H9 (cell line): Measurements from ENCODE around the gene CFAP141. TPM values are rescaled to one million over a fixed set of nuclear protein-coding genes. Genes with fewer than 3 reads are reported as not detected.

Source experiments
- DNase-seq: peaks from one replicate; pipeline ENCODE4 v3.0.0-alpha.2; 2017
- H2AFZ ChIP-seq: one replicate; pipeline ENCODE4 v1.6.1; 2013; ENCODE audit warnings: mild to moderate bottlenecking, low read length, control low read depth, moderate library complexity
- H2AK5ac ChIP-seq: 2 replicates; pipeline ENCODE4 v1.6.1; 2013; ENCODE audit warnings: low read length, control low read depth, mixed read lengths; ENCODE audit not compliant: insufficient read length
- H2BK120ac ChIP-seq: one replicate; pipeline ENCODE4 v1.6.1; 2013; ENCODE audit warnings: low read depth, mild to moderate bottlenecking, low read length, control low read depth, inconsistent platforms; ENCODE audit not compliant: poor library complexity, severe bottlenecking
- H2BK12ac ChIP-seq: 2 replicates; pipeline ENCODE4 v1.6.1; 2013; ENCODE audit warnings: low read length, control low read depth, mixed read lengths, low read depth; ENCODE audit not compliant: insufficient read length
- H2BK15ac ChIP-seq: 2 replicates; pipeline ENCODE4 v1.6.1; 2013; ENCODE audit warnings: low read depth, low read length, control low read depth
- H2BK20ac ChIP-seq: one replicate; pipeline ENCODE4 v1.6.1; 2013; ENCODE audit warnings: low read depth, mild to moderate bottlenecking, low read length, control low read depth, inconsistent platforms; ENCODE audit not compliant: poor library complexity, severe bottlenecking
- H2BK5ac ChIP-seq: 2 replicates; pipeline ENCODE4 v1.6.1; 2013; ENCODE audit warnings: low read length, control low read depth, mixed read lengths; ENCODE audit not compliant: insufficient read length
- H3K14ac ChIP-seq: 2 replicates; pipeline ENCODE4 v1.6.1; 2013; ENCODE audit warnings: low read length, control low read depth; ENCODE audit not compliant: insufficient read depth
- H3K18ac ChIP-seq: 2 replicates; pipeline ENCODE4 v1.6.1; 2013; ENCODE audit warnings: low read depth, mild to moderate bottlenecking, mixed read lengths, low read length, control low read depth; ENCODE audit not compliant: insufficient read length
- H3K23ac ChIP-seq: 2 replicates; pipeline ENCODE4 v1.6.1; 2013; ENCODE audit warnings: low read length, control low read depth, mixed read lengths, low read depth; ENCODE audit not compliant: insufficient read length
- H3K23me2 ChIP-seq: 2 replicates; pipeline ENCODE4 v1.6.1; 2013; ENCODE audit warnings: low read depth, mild to moderate bottlenecking, mixed read lengths, low read length, control low read depth; ENCODE audit not compliant: insufficient read length, poor library complexity, severe bottlenecking
- H3K27ac ChIP-seq: 2 replicates; pipeline ENCODE4 v1.5.1; 2013; ENCODE audit warnings: low read length, control low read depth, mixed read lengths, low read depth; ENCODE audit not compliant: insufficient read length
- H3K27me3 ChIP-seq: 2 replicates; pipeline ENCODE4 v1.6.1; 2013; ENCODE audit warnings: low read length, control low read depth, inconsistent platforms; ENCODE audit not compliant: insufficient read depth
- H3K4ac ChIP-seq: 2 replicates; pipeline ENCODE4 v1.6.1; 2013; ENCODE audit warnings: low read depth, mild to moderate bottlenecking, control low read depth, inconsistent platforms, low read length, moderate library complexity
- H3K4me1 ChIP-seq: 2 replicates; pipeline ENCODE4 v1.6.1; 2013; ENCODE audit warnings: low read length, control low read depth, inconsistent platforms; ENCODE audit not compliant: insufficient read depth
- H3K4me2 ChIP-seq: 2 replicates; pipeline ENCODE4 v1.6.1; 2013; ENCODE audit warnings: low read length, control low read depth, mixed read lengths; ENCODE audit not compliant: insufficient read length, insufficient read depth
- H3K56ac ChIP-seq: 2 replicates; pipeline ENCODE4 v1.6.1; 2013; ENCODE audit warnings: low read depth, mild to moderate bottlenecking, mixed read lengths, low read length, control low read depth; ENCODE audit not compliant: insufficient read length
- H3K79me1 ChIP-seq: 2 replicates; pipeline ENCODE4 v1.6.1; 2013; ENCODE audit warnings: low read depth, mild to moderate bottlenecking, moderate library complexity, low read length, control low read depth, inconsistent platforms; ENCODE audit not compliant: insufficient read depth, poor library complexity, severe bottlenecking
- H3K79me2 ChIP-seq: 2 replicates; pipeline ENCODE4 v1.6.1; 2013; ENCODE audit warnings: low read length, control low read depth, inconsistent platforms; ENCODE audit not compliant: insufficient read depth
- H3K9ac ChIP-seq: 2 replicates; pipeline ENCODE4 v1.6.1; 2013; ENCODE audit warnings: low read length, control low read depth, mixed read lengths; ENCODE audit not compliant: insufficient read length; ENCODE audit errors: extremely low read depth
- H3K9me3 ChIP-seq: one replicate; pipeline ENCODE4 v1.6.1; 2013; ENCODE audit warnings: low read depth, low read length, inconsistent platforms; ENCODE audit not compliant: control insufficient read depth
- H3T11ph ChIP-seq: one replicate; pipeline ENCODE4 v1.6.1; 2013; ENCODE audit warnings: mild to moderate bottlenecking, low read length, control low read depth, inconsistent platforms
- H4K20me1 ChIP-seq: one replicate; pipeline ENCODE4 v1.6.1; 2013; ENCODE audit not compliant: control insufficient read depth, insufficient read length, insufficient read depth
- H4K5ac ChIP-seq: 2 replicates; pipeline ENCODE4 v1.6.1; 2013; ENCODE audit warnings: low read depth, mild to moderate bottlenecking, mixed read lengths, low read length, control low read depth; ENCODE audit not compliant: insufficient read length
- H4K8ac ChIP-seq: replicated peaks from 2 replicates; pipeline ENCODE4 v1.6.1; 2013; ENCODE audit warnings: low read length, control low read depth, mixed read lengths, low read depth; ENCODE audit not compliant: insufficient read length
- H4K91ac ChIP-seq: 2 replicates; pipeline ENCODE4 v1.6.1; 2013; ENCODE audit warnings: low read depth, mild to moderate bottlenecking, moderate library complexity, mixed read lengths, low read length, control low read depth; ENCODE audit not compliant: insufficient read length
- H3K27ac Mint-ChIP-seq, 3 experiments: 2 replicates in 2 of 3; 3 replicates in 1 of 3; pipeline ENCODE4 v1.8.0; 2020 to 2021; ENCODE audit warnings: mixed read lengths in 3 of 3, mild to moderate bottlenecking in 1 of 3, moderate library complexity in 1 of 3
- H3K27me3 Mint-ChIP-seq: 2 replicates; pipeline ENCODE4 v1.8.0; 2021; ENCODE audit warnings: low read depth, mild to moderate bottlenecking, moderate library complexity, mixed read lengths
- H3K36me3 Mint-ChIP-seq, 3 experiments: 2 replicates in 2 of 3; 3 replicates in 1 of 3; pipeline ENCODE4 v1.8.0; 2020 to 2021; ENCODE audit warnings: low read depth in 3 of 3, mixed read lengths in 3 of 3; ENCODE audit not compliant: insufficient read depth in 1 of 3
- H3K4me1 Mint-ChIP-seq, 2 experiments: 2 replicates each; pipeline ENCODE4 v1.8.0; 2020; ENCODE audit warnings: mixed read lengths in 2 of 2
- H3K4me3 Mint-ChIP-seq, 2 experiments: 2 replicates in 1 of 2; 3 replicates in 1 of 2; pipeline ENCODE4 v1.8.0; 2020 to 2021; ENCODE audit warnings: mild to moderate bottlenecking in 2 of 2, mixed read lengths in 2 of 2, moderate library complexity in 1 of 2
- H3K9me3 Mint-ChIP-seq, 2 experiments: 2 replicates in 1 of 2; 3 replicates in 1 of 2; pipeline ENCODE4 v1.8.0; 2020; ENCODE audit warnings: mild to moderate bottlenecking in 2 of 2, mixed read lengths in 2 of 2, moderate library complexity in 1 of 2
- WGBS: extraction: QIAGEN DNeasy Blood & Tissue Kit; methylation state at CpG from one replicate; pipeline ENCODE4 v1.1.7; 2013; ENCODE audit warnings: missing lambda C conversion rate, low lambda C conversion rate, mixed read lengths; ENCODE audit not compliant: insufficient read length; ENCODE audit errors: extremely low coverage; 5-methylcytosine and 5-hydroxymethylcytosine counted together
- total RNA-seq: library from RNA; stranded (reverse); gene quantifications from 2 replicates; pipeline ENCODE4 v1.2.1, GENCODE V29; 2021
- TF ChIP-seq, protein P1 (sequence below): fragments of 200-600 bp; sonication (generic); conservative IDR thresholded peaks from 3 replicates; pipeline ENCODE4 v1.8.0; 2021; ENCODE audit warnings: antibody characterized with exemption, mild to moderate bottlenecking

CFAP141 gene
- total RNA-seq, 1 experiment from 2014 or later = not detected

DNA sequence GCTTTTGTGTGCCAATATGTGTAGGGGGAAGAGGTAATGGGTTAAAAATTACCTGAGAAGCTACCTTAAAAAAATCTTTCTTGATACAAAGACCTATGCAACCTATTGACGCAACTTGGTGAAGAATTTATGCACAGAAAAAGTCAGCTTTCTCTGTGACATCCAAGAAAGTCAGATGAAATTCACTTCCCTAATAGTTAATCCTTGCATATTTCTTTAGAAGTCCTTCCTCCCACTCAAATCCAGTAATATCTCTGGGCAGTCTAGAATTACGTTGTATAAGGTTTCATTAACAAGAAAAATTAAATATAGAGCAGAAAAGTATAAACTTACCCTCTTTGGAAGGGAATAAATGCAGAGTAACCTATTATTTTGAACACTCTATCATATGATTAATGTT lies 17.5 kb upstream of the CFAP141 start:
- Histone ChIP-seq H3K4me2 (no peak overlapping the region), H3K27ac (no peak overlapping the region), H3K56ac (no peak overlapping the region), H3K18ac (no peak overlapping the region), H3K79me2 (peaks cover 46% of the 10 kb centered on the region), H3K23ac (no peak overlapping the region), H4K20me1 (no peaks in the 10 kb centered on the region), H2AK5ac (no peak overlapping the region), H2BK5ac (no peak overlapping the region), H3K9me3 (no peaks in the 10 kb centered on the region), H4K91ac (no peak overlapping the region), H3K79me1 (peaks cover 10% of the 10 kb centered on the region), H4K8ac (no peak overlapping the region), H2BK20ac (no peak overlapping the region), H3K14ac (no peak overlapping the region), H4K5ac (no peak overlapping the region), H3T11ph (no peak overlapping the region), H2BK12ac (no peak overlapping the region), H3K27me3 (no peaks in the 10 kb centered on the region), H2AFZ (no peak overlapping the region), H3K23me2 (peaks cover 14% of the 10 kb centered on the region), H3K9ac (no peak overlapping the region), H2BK15ac (no peak overlapping the region), H3K4me1 (peaks cover 2% of the 10 kb centered on the region; the same call in 1 of the 2 replicates), H2BK120ac (no peak overlapping the region), H3K4ac (no peak overlapping the region)
- no peaks in the 10 kb centered on the region for H3K27me3 Mint-ChIP-seq
- peak overlapping the region in 1 of 3 experiments; percentile 65; a peak in 2 of 7 replicates for H3K27ac Mint-ChIP-seq
- no CpG with 5 or more reads among the region's 2 CpGs for WGBS
- TF ChIP-seq, protein P1, sequence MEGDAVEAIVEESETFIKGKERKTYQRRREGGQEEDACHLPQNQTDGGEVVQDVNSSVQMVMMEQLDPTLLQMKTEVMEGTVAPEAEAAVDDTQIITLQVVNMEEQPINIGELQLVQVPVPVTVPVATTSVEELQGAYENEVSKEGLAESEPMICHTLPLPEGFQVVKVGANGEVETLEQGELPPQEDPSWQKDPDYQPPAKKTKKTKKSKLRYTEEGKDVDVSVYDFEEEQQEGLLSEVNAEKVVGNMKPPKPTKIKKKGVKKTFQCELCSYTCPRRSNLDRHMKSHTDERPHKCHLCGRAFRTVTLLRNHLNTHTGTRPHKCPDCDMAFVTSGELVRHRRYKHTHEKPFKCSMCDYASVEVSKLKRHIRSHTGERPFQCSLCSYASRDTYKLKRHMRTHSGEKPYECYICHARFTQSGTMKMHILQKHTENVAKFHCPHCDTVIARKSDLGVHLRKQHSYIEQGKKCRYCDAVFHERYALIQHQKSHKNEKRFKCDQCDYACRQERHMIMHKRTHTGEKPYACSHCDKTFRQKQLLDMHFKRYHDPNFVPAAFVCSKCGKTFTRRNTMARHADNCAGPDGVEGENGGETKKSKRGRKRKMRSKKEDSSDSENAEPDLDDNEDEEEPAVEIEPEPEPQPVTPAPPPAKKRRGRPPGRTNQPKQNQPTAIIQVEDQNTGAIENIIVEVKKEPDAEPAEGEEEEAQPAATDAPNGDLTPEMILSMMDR = no peak
- H3K4me1 Mint-ChIP-seq = peaks cover 32 to 36% of the 10 kb centered on the region in 2 experiments
- peak overlapping the region; percentile 57 to 96; a peak in 4 of 5 replicates for H3K4me3 Mint-ChIP-seq
- peaks cover 0 to 5% of the 10 kb centered on the region in 2 experiments; a peak in 1 of 5 replicates for H3K9me3 Mint-ChIP-seq
- no peak for DNase-seq
- H3K36me3 Mint-ChIP-seq = peaks cover 49 to 76% (median 62%) of the 10 kb centered on the region in 3 experiments
